ENCODE measurements around the gene ETFRF1. TPM values are rescaled to one million over a fixed set of nuclear protein-coding genes. Genes with fewer than 3 reads are reported as not detected.

The ETFRF1 gene
- total RNA-seq, 1 experiment from 2014 or later: 5.9 TPM

- Mint-ChIP-seq H3K36me3 (no peaks in the 10 kb centered on the region), H3K27ac (no peak overlapping the region), H3K4me3 (no peak overlapping the region), H3K9me3 (no peaks in the 10 kb centered on the region), H3K27me3 (ENCODE audit: low read depth) (no peaks in the 10 kb centered on the region), H3K4me1 (no peaks in the 10 kb centered on the region)
- POLR2A ChIA-PET: no interaction called here
- TF ChIP-seq NFE2L1 (CRISPR knock-in tag; IDR thresholded peaks at IDR 0.05): no peak
- no peak for TF ChIP-seq SMAD4 (CRISPR knock-in tag; IDR thresholded peaks at IDR 0.05)
- CTCF ChIA-PET: no interaction called here
- DNase-seq (ENCODE audit: low spot score): no peak
- ATAC-seq: no peak
Observed at GRCh38 chr12:25186038-25186787, 8.8 kb upstream of the ETFRF1 start.

DNA sequence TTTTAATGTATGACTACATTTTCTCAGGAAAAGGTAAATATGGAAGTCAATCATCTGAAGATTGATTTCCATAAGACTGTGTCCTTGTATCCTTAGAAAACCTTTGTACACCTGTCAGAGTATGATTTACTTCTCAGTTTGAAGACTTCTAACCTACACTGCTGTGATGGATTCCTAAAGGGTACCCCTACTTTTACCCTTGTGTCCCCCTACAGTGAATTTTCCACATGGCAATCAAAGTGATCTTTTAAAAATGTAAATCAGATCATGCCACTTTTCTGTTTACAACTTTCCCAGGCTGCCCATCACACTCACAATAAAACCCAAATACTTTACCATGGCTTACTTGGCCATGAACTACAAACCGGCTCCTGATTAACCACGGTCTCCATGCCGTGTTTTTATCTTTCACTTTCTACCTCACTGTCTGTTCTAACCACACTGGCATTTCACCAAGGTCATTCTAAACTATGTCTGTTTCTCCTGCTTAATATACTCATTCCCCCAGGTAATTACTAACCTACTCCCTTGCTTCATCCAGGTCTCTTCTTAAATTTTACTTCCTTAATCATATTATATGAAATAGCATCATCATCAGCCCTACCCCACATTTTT, 8.1 kb upstream of the ETFRF1 start:
- ATAC-seq: no peak
- TF ChIP-seq, protein P1, sequence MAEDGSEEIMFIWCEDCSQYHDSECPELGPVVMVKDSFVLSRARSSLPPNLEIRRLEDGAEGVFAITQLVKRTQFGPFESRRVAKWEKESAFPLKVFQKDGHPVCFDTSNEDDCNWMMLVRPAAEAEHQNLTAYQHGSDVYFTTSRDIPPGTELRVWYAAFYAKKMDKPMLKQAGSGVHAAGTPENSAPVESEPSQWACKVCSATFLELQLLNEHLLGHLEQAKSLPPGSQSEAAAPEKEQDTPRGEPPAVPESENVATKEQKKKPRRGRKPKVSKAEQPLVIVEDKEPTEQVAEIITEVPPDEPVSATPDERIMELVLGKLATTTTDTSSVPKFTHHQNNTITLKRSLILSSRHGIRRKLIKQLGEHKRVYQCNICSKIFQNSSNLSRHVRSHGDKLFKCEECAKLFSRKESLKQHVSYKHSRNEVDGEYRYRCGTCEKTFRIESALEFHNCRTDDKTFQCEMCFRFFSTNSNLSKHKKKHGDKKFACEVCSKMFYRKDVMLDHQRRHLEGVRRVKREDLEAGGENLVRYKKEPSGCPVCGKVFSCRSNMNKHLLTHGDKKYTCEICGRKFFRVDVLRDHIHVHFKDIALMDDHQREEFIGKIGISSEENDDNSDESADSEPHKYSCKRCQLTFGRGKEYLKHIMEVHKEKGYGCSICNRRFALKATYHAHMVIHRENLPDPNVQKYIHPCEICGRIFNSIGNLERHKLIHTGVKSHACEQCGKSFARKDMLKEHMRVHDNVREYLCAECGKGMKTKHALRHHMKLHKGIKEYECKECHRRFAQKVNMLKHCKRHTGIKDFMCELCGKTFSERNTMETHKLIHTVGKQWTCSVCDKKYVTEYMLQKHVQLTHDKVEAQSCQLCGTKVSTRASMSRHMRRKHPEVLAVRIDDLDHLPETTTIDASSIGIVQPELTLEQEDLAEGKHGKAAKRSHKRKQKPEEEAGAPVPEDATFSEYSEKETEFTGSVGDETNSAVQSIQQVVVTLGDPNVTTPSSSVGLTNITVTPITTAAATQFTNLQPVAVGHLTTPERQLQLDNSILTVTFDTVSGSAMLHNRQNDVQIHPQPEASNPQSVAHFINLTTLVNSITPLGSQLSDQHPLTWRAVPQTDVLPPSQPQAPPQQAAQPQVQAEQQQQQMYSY (CRISPR knock-in tag; IDR thresholded peaks at IDR 0.05): no peak
- TF ChIP-seq NFYB (CRISPR knock-in tag; conservative IDR thresholded peaks at IDR 0.05; ENCODE audit: low read depth): no peak
- TF ChIP-seq, protein P2, sequence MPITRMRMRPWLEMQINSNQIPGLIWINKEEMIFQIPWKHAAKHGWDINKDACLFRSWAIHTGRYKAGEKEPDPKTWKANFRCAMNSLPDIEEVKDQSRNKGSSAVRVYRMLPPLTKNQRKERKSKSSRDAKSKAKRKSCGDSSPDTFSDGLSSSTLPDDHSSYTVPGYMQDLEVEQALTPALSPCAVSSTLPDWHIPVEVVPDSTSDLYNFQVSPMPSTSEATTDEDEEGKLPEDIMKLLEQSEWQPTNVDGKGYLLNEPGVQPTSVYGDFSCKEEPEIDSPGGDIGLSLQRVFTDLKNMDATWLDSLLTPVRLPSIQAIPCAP (CRISPR knock-in tag; IDR thresholded peaks at IDR 0.05): no peak
- TF ChIP-seq SOX15 (CRISPR knock-in tag; IDR thresholded peaks at IDR 0.05): no peak
- no peak for TF ChIP-seq ESRRA (CRISPR knock-in tag; IDR thresholded peaks at IDR 0.05; ENCODE audit: borderline replicate concordance)
- no peak for TF ChIP-seq NR3C1 (CRISPR knock-in tag; conservative IDR thresholded peaks at IDR 0.05; ENCODE audit: low read depth)
- no peak for TF ChIP-seq ZNF416 (CRISPR knock-in tag; IDR thresholded peaks at IDR 0.05)
- no peak for TF ChIP-seq ZNF425 (CRISPR knock-in tag; conservative IDR thresholded peaks at IDR 0.05)
- TF ChIP-seq ZBTB43 (CRISPR knock-in tag; IDR thresholded peaks at IDR 0.05): no peak
- TF ChIP-seq HMGA2 (CRISPR knock-in tag; IDR thresholded peaks at IDR 0.05): no peak
- no peak for TF ChIP-seq TP53 (CRISPR knock-in tag; IDR thresholded peaks at IDR 0.05)
- TF ChIP-seq ELF4 (CRISPR knock-in tag; IDR thresholded peaks at IDR 0.05; ENCODE audit: low read depth): no peak
- no peak for TF ChIP-seq NFATC4 (CRISPR knock-in tag; IDR thresholded peaks at IDR 0.05)
- TF ChIP-seq, protein P3, sequence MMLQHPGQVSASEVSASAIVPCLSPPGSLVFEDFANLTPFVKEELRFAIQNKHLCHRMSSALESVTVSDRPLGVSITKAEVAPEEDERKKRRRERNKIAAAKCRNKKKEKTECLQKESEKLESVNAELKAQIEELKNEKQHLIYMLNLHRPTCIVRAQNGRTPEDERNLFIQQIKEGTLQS (CRISPR knock-in tag; conservative IDR thresholded peaks at IDR 0.05): no peak
- no peak for TF ChIP-seq FOXJ3 (CRISPR knock-in tag; IDR thresholded peaks at IDR 0.05; ENCODE audit: borderline replicate concordance)
- TF ChIP-seq, protein P4, sequence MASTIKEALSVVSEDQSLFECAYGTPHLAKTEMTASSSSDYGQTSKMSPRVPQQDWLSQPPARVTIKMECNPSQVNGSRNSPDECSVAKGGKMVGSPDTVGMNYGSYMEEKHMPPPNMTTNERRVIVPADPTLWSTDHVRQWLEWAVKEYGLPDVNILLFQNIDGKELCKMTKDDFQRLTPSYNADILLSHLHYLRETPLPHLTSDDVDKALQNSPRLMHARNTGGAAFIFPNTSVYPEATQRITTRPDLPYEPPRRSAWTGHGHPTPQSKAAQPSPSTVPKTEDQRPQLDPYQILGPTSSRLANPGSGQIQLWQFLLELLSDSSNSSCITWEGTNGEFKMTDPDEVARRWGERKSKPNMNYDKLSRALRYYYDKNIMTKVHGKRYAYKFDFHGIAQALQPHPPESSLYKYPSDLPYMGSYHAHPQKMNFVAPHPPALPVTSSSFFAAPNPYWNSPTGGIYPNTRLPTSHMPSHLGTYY (CRISPR knock-in tag; IDR thresholded peaks at IDR 0.05): no peak
- TF ChIP-seq GTF2I (CRISPR knock-in tag; conservative IDR thresholded peaks at IDR 0.05): no peak
- TF ChIP-seq ZNF121 (CRISPR knock-in tag; IDR thresholded peaks at IDR 0.05): no peak
- no peak for TF ChIP-seq TCF7 (CRISPR knock-in tag; IDR thresholded peaks at IDR 0.05; ENCODE audit: low read depth)
- CTCF ChIA-PET: no interaction called here
- H3K27ac Mint-ChIP-seq: no peak overlapping the region
- H3K4me3 Mint-ChIP-seq: no peak overlapping the region
- no peak for DNase-seq (ENCODE audit: low spot score)
- no peaks in the 10 kb centered on the region for H3K4me1 Mint-ChIP-seq
- no peaks in the 10 kb centered on the region for H3K27me3 Mint-ChIP-seq (ENCODE audit: low read depth)
- no peaks in the 10 kb centered on the region for H3K9me3 Mint-ChIP-seq
- POLR2A ChIA-PET: no interaction called here
- no peaks in the 10 kb centered on the region for H3K36me3 Mint-ChIP-seq
